Dendritic cell treated with granulocyte-macrophage colony-stimulating factor and Interleukin-4, amounts not matched to agents 40 ng/mL and 50 ng/mL, for 4 days (primary cell): Measurements from ENCODE around the gene TRIM75.

ENCODE experiments used
- H3K27ac Mint-ChIP-seq: one replicate; pipeline ENCODE4 v1.8.0; 2022; ENCODE audit warnings: mild to moderate bottlenecking, mixed read lengths
- H3K27me3 Mint-ChIP-seq: one replicate; pipeline ENCODE4 v1.8.0; 2022; ENCODE audit warnings: mild to moderate bottlenecking, mixed read lengths
- H3K36me3 Mint-ChIP-seq: one replicate; pipeline ENCODE4 v1.8.0; 2022; ENCODE audit warnings: low read depth, mixed read lengths
- H3K4me1 Mint-ChIP-seq: one replicate; pipeline ENCODE4 v1.8.0; 2022; ENCODE audit warnings: low read depth, mixed read lengths
- H3K4me3 Mint-ChIP-seq: one replicate; pipeline ENCODE4 v1.8.0; 2022; ENCODE audit warnings: mild to moderate bottlenecking, moderate library complexity, mixed read lengths
- H3K9me3 Mint-ChIP-seq: one replicate; pipeline ENCODE4 v1.8.0; 2022; ENCODE audit warnings: mixed read lengths
- intact Hi-C: fragments of 100-400 bp; cut with micrococcal nuclease; formaldehyde crosslinking; loops from one replicate; pipeline ENCODE4 v1.15.0; 2022

Gene TRIM75

DNA sequence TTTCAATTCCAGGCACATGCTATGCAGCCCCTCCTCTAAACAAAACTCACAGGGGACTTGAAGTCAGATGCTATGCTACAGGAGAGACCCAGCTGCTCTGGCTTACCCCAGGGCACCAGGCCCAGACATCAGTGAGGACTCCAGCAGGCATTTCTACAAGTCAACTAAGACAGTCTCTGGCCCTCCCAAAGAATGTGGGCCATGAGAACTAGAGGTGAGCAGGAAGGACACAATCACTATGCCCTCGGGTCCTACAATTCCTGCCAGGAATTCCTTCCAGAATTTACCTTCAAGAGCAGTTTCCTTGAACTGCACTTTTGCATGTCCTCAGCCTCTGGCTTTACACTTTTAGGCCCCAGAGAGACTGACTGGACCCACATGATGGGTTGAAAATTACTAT lies 41.6 kb downstream of the TRIM75 start:
- Mint-ChIP-seq H3K9me3 (no peaks in the 10 kb centered on the region), H3K4me1 (no peaks in the 10 kb centered on the region), H3K27ac (no peak overlapping the region), H3K4me3 (no peak overlapping the region), H3K27me3 (no peaks in the 10 kb centered on the region), H3K36me3 (peaks cover 89% of the 10 kb centered on the region)
- intact Hi-C loops, result no loop called here

DNA sequence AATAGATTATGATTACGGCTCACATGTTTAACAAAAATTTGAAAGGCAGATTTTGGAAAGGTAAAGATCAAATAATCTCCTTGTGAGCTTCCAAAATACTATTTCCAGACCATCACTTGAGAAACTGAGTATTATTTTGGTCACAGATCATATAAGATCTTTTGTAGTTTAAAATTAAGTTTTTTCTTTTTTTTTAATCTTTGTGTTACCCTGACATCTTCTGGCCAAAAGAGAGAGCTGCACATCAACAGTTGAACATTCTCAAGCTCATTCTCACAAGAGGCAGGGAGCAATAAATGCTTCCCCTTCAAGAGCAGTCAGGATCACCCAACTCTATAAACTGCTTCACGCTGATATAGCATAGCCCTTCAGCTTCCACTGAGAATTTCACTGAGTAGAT lies 43.1 kb downstream of the TRIM75 start:
- Mint-ChIP-seq H3K4me3 (no peak overlapping the region), H3K9me3 (no peaks in the 10 kb centered on the region), H3K27ac (no peak overlapping the region), H3K4me1 (no peaks in the 10 kb centered on the region), H3K36me3 (peaks cover 89% of the 10 kb centered on the region), H3K27me3 (no peaks in the 10 kb centered on the region)
- intact Hi-C loops, result no loop called here

DNA sequence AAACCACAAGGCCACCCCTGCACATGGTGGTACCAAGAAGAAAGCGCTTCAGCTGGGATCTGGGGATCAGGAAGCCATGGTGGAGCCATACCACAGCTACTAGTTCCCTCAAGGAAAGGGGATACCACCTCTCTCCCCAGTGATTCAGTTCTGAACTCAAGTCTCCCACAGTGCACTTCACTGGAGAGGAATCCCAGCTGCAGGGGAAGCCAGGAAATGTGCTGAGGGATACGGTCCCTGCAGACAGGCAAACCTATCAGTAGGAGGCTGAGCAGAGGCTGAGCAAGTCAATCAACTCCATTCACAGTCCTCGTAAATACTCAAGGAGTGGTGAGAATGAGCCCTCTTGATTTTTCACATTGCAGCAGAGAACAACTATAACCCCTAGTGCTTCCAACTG lies 48.0 kb downstream of the TRIM75 start:
- H3K27me3 Mint-ChIP-seq, result no peaks in the 10 kb centered on the region
- H3K27ac Mint-ChIP-seq, result no peak overlapping the region
- H3K36me3 Mint-ChIP-seq, result peaks cover 60% of the 10 kb centered on the region
- H3K4me3 Mint-ChIP-seq, result no peak overlapping the region
- H3K4me1 Mint-ChIP-seq, result peaks cover 7% of the 10 kb centered on the region
- intact Hi-C loops, result loop anchor here (5.0 kb wide), 1 partner anchor 324 kb away; no protein-coding TSS in a partner anchor
- H3K9me3 Mint-ChIP-seq, result no peaks in the 10 kb centered on the region

GRCh38 chr4:165106518-165106917 lies 52.9 kb downstream of the TRIM75 start:
- Mint-ChIP-seq H3K27me3 (no peaks in the 10 kb centered on the region), H3K4me1 (peaks cover 22% of the 10 kb centered on the region), H3K27ac (no peak overlapping the region), H3K9me3 (no peaks in the 10 kb centered on the region), H3K4me3 (no peak overlapping the region), H3K36me3 (peaks cover 34% of the 10 kb centered on the region)
- intact Hi-C loops, result no loop called here
